BJ (cell line): ENCODE results near the gene KCNQ1. TPM values are rescaled to one million over a fixed set of nuclear protein-coding genes. Genes with fewer than 3 reads are reported as not detected.

ENCODE experiments used
- CTCF ChIA-PET: fragments of 350-600 bp; formaldehyde crosslinking; extraction: SDS; loops from one replicate; lab custom pipeline; 2021; ENCODE audit warnings: antibody characterized with exemption, inconsistent platforms; lab: Yijun Ruan, JAX
- POLR2A ChIA-PET: fragments of 300-600 bp; sonication (Branson Sonifier 250); formaldehyde crosslinking; extraction: SDS; loops from one replicate; lab custom pipeline; 2021; ENCODE audit warnings: antibody characterized with exemption; lab: Charles Lee
- DNase-seq: peaks from one replicate; pipeline ENCODE4 v3.0.0-alpha.2; 2011; ENCODE audit warnings: low read depth
- H3K27me3 ChIP-seq: 2 replicates; pipeline ENCODE4 v1.6.0; 2011; ENCODE audit warnings: low read length; ENCODE audit not compliant: control insufficient read depth, insufficient read depth
- H3K36me3 ChIP-seq: 2 replicates; pipeline ENCODE4 v1.5.1; 2011; ENCODE audit warnings: low read length; ENCODE audit not compliant: control insufficient read depth, insufficient read depth
- H3K4me3 ChIP-seq: 2 replicates; pipeline ENCODE4 v1.5.1; 2011; ENCODE audit warnings: low read depth, mild to moderate bottlenecking, control low read depth, low read length
- polyA plus RNA-seq: library from polyadenylated mRNA; depleted of rRNA; stranded (reverse); fragments of >200 nt; gene quantifications from 2 replicates; pipeline ENCODE4 v1.2.3, GENCODE V29; 2011
- TF ChIP-seq, protein P1 (sequence below): IDR thresholded peaks from 2 replicates; pipeline ENCODE4 v1.5.1; 2011; ENCODE audit warnings: low read depth, mild to moderate bottlenecking, control low read depth, inconsistent platforms, low read length, moderate library complexity; ENCODE audit not compliant: insufficient read depth

The KCNQ1 gene
- polyA plus RNA-seq, 1 experiment = not detected

DNA sequence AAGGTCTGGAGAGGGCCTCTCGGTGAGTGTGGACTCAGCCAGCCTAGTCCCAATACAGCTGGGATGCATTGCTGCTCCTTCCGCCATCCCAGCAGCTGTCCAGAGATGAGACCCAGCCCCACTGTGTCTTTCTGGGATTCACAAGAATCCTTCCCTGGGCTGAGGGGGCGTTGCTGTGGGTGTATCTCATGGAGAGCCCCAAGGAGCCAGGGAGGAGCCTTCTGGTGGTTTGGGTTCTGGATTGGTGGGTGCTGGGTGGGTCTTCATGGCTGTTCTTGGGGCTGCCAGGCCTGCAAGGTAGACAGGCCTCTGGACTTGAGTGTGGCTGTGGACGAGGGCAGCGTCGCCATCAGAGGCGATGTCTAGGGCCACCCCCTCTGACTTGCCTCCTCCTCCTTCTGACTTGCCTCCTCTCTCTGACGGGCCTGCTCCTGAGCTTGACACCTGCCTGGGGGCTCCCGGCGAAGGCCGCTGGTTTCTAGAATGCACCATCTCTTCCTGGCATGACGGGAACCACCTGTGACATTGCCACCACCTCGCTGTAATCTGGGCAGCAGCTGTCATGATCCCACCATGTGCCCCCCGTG lies 17.2 kb downstream of the KCNQ1 start:
- H3K36me3 ChIP-seq = no peaks in the 10 kb centered on the region
- no peak overlapping the region for H3K4me3 ChIP-seq
- ChIA-PET POLR2A (no interaction called here), CTCF (interaction anchor here (1.0 kb wide), 1 partner anchor 42 kb away, joined by 3 read pairs; no protein-coding TSS in a partner anchor)
- TF ChIP-seq, protein P1, sequence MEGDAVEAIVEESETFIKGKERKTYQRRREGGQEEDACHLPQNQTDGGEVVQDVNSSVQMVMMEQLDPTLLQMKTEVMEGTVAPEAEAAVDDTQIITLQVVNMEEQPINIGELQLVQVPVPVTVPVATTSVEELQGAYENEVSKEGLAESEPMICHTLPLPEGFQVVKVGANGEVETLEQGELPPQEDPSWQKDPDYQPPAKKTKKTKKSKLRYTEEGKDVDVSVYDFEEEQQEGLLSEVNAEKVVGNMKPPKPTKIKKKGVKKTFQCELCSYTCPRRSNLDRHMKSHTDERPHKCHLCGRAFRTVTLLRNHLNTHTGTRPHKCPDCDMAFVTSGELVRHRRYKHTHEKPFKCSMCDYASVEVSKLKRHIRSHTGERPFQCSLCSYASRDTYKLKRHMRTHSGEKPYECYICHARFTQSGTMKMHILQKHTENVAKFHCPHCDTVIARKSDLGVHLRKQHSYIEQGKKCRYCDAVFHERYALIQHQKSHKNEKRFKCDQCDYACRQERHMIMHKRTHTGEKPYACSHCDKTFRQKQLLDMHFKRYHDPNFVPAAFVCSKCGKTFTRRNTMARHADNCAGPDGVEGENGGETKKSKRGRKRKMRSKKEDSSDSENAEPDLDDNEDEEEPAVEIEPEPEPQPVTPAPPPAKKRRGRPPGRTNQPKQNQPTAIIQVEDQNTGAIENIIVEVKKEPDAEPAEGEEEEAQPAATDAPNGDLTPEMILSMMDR = no peak
- no peaks in the 10 kb centered on the region for H3K27me3 ChIP-seq
- no peak for DNase-seq

DNA sequence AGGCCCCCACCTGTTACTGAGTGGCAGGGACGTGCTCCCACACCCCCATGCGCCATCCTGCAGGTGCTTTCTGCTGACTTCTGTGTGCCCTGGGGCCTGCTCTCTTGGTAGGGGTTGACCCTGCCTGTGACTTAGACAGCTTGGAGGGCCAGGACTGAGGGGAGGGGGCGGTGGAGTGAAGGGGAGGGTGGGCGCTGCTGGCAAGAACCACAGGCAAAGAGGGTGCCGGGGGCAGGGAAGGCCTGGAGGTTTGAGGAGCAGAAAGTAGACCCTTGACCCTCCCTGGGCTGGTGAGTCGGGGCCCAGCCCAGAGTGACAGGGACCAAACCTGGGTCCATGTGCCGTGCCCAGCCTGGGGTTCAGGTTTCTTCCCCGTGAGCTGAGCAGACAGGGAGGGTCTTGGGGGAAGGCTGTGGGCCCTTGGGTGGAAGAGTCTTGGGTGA lies 17.8 kb downstream of the KCNQ1 start:
- Histone ChIP-seq H3K27me3 (no peaks in the 10 kb centered on the region), H3K36me3 (no peaks in the 10 kb centered on the region), H3K4me3 (no peak overlapping the region)
- no peak for DNase-seq
- TF ChIP-seq, protein P1 = no peak
- ChIA-PET POLR2A (no interaction called here), CTCF (no interaction called here)

DNA sequence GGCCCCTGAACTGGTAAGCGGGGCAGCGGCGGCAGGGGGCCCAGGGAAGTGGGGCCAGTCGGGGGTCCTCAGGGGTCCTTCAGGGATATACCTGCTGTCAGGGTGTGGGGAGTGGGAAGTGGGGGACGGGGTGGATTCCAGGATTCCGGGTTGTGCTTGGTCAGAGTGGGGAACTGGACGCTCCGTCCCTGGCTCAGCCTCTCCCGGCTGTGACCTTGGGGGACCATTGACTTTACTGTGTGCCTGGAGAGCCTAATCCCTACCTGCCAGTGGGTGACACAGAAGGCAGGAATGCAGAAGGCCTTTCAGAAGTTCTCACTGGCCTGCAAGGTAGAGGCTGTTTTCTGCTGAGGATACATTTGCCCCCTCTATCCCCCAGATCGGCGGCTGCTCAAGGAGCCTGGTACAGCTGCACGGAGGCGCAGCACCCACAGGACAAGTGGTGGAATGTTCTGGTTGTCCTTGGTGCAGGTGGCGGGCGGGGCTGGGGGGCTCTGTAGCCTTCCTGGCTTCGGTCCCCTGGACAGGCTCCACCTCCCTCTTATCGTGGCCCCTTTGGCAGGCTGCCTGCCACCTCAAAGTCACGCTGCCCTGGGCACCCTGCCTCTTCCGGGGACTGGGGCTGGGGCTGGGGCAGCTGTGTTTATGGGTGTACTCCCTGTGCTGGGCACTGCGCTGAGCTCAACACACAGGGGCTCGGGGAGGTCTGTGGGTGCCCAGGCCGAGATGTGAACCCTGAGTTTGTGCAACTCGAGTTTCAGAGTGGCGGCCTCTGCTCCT lies 18.4 kb downstream of the KCNQ1 start:
- Histone ChIP-seq H3K27me3 (no peaks in the 10 kb centered on the region), H3K4me3 (no peak overlapping the region), H3K36me3 (no peaks in the 10 kb centered on the region)
- DNase-seq = no peak
- ChIA-PET POLR2A (no interaction called here), CTCF (no interaction called here)
- TF ChIP-seq, protein P1 = no peak

DNA sequence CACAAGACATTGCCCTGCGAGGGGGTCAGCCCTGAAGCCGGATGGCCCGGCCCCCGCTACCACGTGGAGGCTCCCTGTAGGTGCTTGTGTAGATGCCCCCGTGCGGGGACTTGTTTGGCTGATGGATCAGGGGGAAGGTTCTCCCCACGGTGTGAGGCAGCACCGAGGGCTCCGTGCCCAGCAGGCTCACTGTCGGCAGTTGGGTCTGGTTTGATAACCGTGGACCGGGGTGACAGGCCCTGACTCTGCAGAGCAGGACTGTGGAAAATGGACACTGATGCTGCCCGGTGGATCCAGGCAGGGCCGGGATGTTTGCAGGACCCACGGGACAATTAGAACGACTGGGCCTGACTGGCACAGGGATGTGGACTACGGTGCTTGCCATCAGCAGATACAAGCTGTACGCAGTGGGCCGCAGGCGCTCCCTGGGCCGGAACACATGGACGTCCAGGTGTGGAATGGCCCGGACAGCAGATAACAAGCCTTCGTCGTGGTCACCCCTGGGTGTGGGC lies 19.0 kb downstream of the KCNQ1 start:
- H3K27me3 ChIP-seq = no peaks in the 10 kb centered on the region
- ChIA-PET CTCF (no interaction called here), POLR2A (no interaction called here)
- no peaks in the 10 kb centered on the region for H3K36me3 ChIP-seq
- TF ChIP-seq, protein P1 = no peak
- DNase-seq = no peak
- no peak overlapping the region for H3K4me3 ChIP-seq

DNA sequence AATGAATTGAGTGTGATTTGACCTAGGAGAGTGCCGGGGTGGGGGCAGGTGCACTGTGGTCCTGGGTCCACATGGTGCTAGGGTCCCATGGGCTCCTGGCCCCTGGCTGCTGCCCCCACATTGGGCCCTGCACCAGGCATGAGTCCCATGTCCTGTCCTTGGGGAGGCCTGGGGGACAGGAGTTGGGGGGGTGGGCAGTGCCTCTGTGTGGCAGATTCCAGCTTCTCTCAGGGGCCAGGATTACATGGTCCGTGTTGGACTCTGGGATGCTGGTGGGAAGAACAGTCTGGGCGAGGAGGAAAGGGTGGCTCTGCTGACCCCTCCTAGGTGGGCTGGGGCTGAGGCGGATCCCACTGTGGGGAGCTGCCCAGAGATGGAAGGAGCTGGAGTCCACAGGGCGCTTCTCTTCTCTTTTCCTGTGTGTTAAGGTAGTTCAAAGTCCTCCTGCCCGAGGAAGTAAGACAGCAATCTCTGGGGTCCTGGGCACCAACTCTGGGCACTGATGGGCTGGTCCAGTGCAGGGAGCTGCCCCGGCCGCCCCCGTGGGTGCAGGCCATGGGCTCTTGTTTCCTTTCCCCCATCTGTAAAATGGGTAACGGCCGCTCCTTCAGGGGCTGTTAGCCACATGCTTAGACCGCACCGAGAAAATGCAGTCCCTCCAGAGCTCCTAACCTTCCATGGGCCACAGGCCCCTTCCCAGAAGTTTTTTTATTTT lies 19.8 kb downstream of the KCNQ1 start:
- no peak overlapping the region for H3K4me3 ChIP-seq
- POLR2A ChIA-PET = no interaction called here
- DNase-seq = no peak
- CTCF ChIA-PET = no interaction called here
- TF ChIP-seq, protein P1 = no peak
- H3K27me3 ChIP-seq = no peaks in the 10 kb centered on the region
- H3K36me3 ChIP-seq = no peaks in the 10 kb centered on the region
